GM23338 (cell line): ENCODE measurements around the gene TGIF1. TPM values are rescaled to one million over a fixed set of nuclear protein-coding genes. Genes with fewer than 3 reads are reported as not detected.

Experiments used
- ATAC-seq: fragments of 200-7000 bp; cut with Tn5 transposase; 3 replicates; pipeline ENCODE4 v1.9.1; 2020
- DNase-seq: peaks from one replicate; pipeline ENCODE4 v3.0.0-alpha.2; 2015; ENCODE audit warnings: low spot score
- H2AFZ ChIP-seq: fragments of 200-600 bp; sonication (generic); 2 replicates; pipeline ENCODE4 v1.8.0; 2016; ENCODE audit warnings: antibody characterized with exemption, mild to moderate bottlenecking, moderate library complexity
- H3F3A ChIP-seq: fragments of 200-600 bp; sonication (generic); replicated peaks from 2 replicates; pipeline ENCODE4 v1.8.0; 2017; ENCODE audit warnings: antibody characterized with exemption, mixed run types, low read depth
- H3K27ac ChIP-seq: fragments of 200-600 bp; sonication (generic); 2 replicates; pipeline ENCODE4 v1.6.1; 2016; ENCODE audit warnings: low read depth
- H3K27me3 ChIP-seq: fragments of 200-600 bp; sonication (generic); 2 replicates; pipeline ENCODE4 v1.8.0; 2016; ENCODE audit warnings: mild to moderate bottlenecking, mixed run types, moderate library complexity; ENCODE audit not compliant: insufficient read depth
- H3K36me3 ChIP-seq: fragments of 200-600 bp; sonication (generic); 2 replicates; pipeline ENCODE4 v1.8.0; 2016; ENCODE audit warnings: mild to moderate bottlenecking; ENCODE audit not compliant: insufficient read depth
- H3K4me1 ChIP-seq: fragments of 200-600 bp; sonication (generic); 2 replicates; pipeline ENCODE4 v1.8.0; 2016; ENCODE audit warnings: mild to moderate bottlenecking, moderate library complexity; ENCODE audit not compliant: insufficient read depth
- H3K4me2 ChIP-seq: fragments of 200-600 bp; sonication (generic); 2 replicates; pipeline ENCODE4 v1.7.1; 2017; ENCODE audit warnings: mixed run types
- H3K4me3 ChIP-seq: fragments of 200-600 bp; sonication (generic); 2 replicates; pipeline ENCODE4 v1.6.1; 2016; ENCODE audit warnings: mixed run types
- H3K79me2 ChIP-seq: fragments of 200-600 bp; sonication (generic); replicated peaks from 2 replicates; pipeline ENCODE4 v1.8.0; 2017; ENCODE audit warnings: mild to moderate bottlenecking; ENCODE audit not compliant: insufficient read depth
- H3K9me2 ChIP-seq: fragments of 200-600 bp; sonication (generic); 2 replicates; pipeline ENCODE4 v1.8.0; 2017; ENCODE audit not compliant: insufficient read depth
- H4K20me1 ChIP-seq: fragments of 200-600 bp; sonication (generic); replicated peaks from 2 replicates; pipeline ENCODE4 v1.8.0; 2017; ENCODE audit warnings: mild to moderate bottlenecking; ENCODE audit not compliant: insufficient read depth
- H3K27ac Mint-ChIP-seq: 2 replicates; pipeline ENCODE4 v1.8.0; 2020; ENCODE audit warnings: inconsistent platforms, mild to moderate bottlenecking, moderate library complexity, mixed read lengths
- H3K27me3 Mint-ChIP-seq: 3 replicates; pipeline ENCODE4 v1.8.0; 2022; ENCODE audit warnings: low read depth, mild to moderate bottlenecking, moderate library complexity, mixed read lengths, inconsistent platforms; ENCODE audit not compliant: insufficient read depth, poor library complexity
- H3K36me3 Mint-ChIP-seq: 3 replicates; pipeline ENCODE4 v1.8.0; 2021; ENCODE audit warnings: low read depth, mild to moderate bottlenecking, inconsistent platforms, moderate library complexity, mixed read lengths
- H3K4me1 Mint-ChIP-seq: 3 replicates; pipeline ENCODE4 v1.8.0; 2020; ENCODE audit warnings: mild to moderate bottlenecking, inconsistent platforms, mixed read lengths
- H3K4me3 Mint-ChIP-seq: 3 replicates; pipeline ENCODE4 v1.8.0; 2021; ENCODE audit warnings: moderate library complexity, mild to moderate bottlenecking, inconsistent platforms, mixed read lengths
- H3K9me3 Mint-ChIP-seq: 3 replicates; pipeline ENCODE4 v1.8.0; 2020; ENCODE audit warnings: moderate library complexity, mild to moderate bottlenecking, inconsistent platforms, mixed read lengths
- CREB1 ChIP-seq: fragments of 250-450 bp; sonication (Bioruptor Pico); IDR thresholded peaks from 2 replicates; pipeline ENCODE4 v1.5.0; 2020; ENCODE audit warnings: low read depth, mild to moderate bottlenecking, moderate library complexity
- EZH2 ChIP-seq: fragments of 200-600 bp; sonication (generic); IDR thresholded peaks from one replicate; pipeline ENCODE4 v1.8.0; 2017; ENCODE audit warnings: antibody characterized with exemption, mild to moderate bottlenecking, low read depth; ENCODE audit not compliant: unreplicated experiment
- JUNB ChIP-seq: IDR thresholded peaks from one replicate; pipeline ENCODE4 v1.6.1; 2016; ENCODE audit warnings: antibody characterized with exemption; ENCODE audit not compliant: unreplicated experiment
- STAT1 ChIP-seq: IDR thresholded peaks from one replicate; pipeline ENCODE4 v1.6.1; 2016; ENCODE audit warnings: antibody characterized with exemption; ENCODE audit not compliant: unreplicated experiment
- ZNF331 ChIP-seq: fragments of 250-450 bp; sonication (Bioruptor Pico); IDR thresholded peaks from 2 replicates; pipeline ENCODE4 v1.5.0; 2020; ENCODE audit warnings: low read depth, mild to moderate bottlenecking, moderate library complexity
- polyA plus RNA-seq: library from polyadenylated mRNA; unstranded; fragments of >200 nt; fragmentation: Nextera tagmentation; extraction: Ambion mirVana; gene quantifications from 2 replicates; pipeline ENCODE4 v1.2.1, GENCODE V29; 2016
- total RNA-seq: library from RNA; depleted of rRNA; stranded (reverse); fragments of >200 nt; shearing (Covaris generic); gene quantifications from 2 replicates; pipeline ENCODE4 v1.2.3, GENCODE V29; 2014
- TF ChIP-seq, protein P1 (sequence below): IDR thresholded peaks from 2 replicates; pipeline ENCODE4 v1.6.1; 2016; ENCODE audit warnings: antibody characterized with exemption
- TF ChIP-seq, protein P2 (sequence below): IDR thresholded peaks from one replicate; pipeline ENCODE4 v1.6.1; 2018; ENCODE audit warnings: antibody characterized with exemption; ENCODE audit not compliant: unreplicated experiment
- TF ChIP-seq, protein P3 (sequence below), 2 experiments: fragments of 200-600 bp in 1 of 2; sonication (generic) in 1 of 2; conservative IDR thresholded peaks; 2 replicates each; pipeline versions ENCODE4 v1.5.1 to v1.6.1; 2016 to 2017; ENCODE audit warnings: antibody characterized with exemption in 2 of 2, low read depth in 2 of 2, mild to moderate bottlenecking in 2 of 2, moderate library complexity in 1 of 2

The TGIF1 gene
- total and polyA plus RNA-seq, 2 experiments from 2014 or later: 294 to 316 TPM

DNA sequence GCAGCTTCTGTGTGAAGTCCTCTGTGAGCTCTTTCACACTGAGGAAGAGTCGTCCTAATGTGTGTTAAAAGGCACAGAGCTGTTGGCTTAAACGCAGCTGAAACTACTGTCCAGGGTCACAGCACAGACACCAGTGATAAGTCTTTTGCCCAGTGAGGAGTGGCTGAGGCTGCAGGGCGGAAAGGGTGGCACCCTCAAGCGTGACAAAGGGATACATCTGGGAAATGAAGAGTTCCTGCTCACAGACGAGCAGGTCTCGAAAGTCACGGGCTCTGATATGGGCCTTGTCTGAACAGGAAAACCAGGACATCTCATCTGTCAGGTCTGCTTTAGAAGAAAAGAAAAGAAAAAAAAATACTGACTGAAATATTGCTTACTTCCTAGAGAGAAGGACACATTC is 36.5 kb downstream of the TGIF1 start:
- Histone ChIP-seq H3K36me3 (no peaks in the 10 kb centered on the region), H4K20me1 (no peaks in the 10 kb centered on the region), H2AFZ (no peak overlapping the region), H3K79me2 (no peaks in the 10 kb centered on the region), H3K4me3 (no peak overlapping the region), H3K4me2 (no peak overlapping the region), H3F3A (0 out of 2 replicates have a peak, but pooled peaks cover 4% of the 10 kb centered on the region), H3K9me2 (no peaks in the 10 kb centered on the region), H3K27me3 (no peaks in the 10 kb centered on the region), H3K4me1 (peaks cover 13% of the 10 kb centered on the region; the same call in 1 of the 2 replicates), H3K27ac (no peak overlapping the region)
- Mint-ChIP-seq H3K4me3 (no peak overlapping the region), H3K36me3 (no peaks in the 10 kb centered on the region), H3K27ac (0 out of 2 replicates have a peak overlapping the region, but pooled peaks have one; percentile 68), H3K4me1 (peaks cover 15% of the 10 kb centered on the region), H3K9me3 (no peaks in the 10 kb centered on the region), H3K27me3 (peaks cover 4% of the 10 kb centered on the region)
- ATAC-seq (no peak), DNase-seq (no peak)
- TF ChIP-seq, protein P1, sequence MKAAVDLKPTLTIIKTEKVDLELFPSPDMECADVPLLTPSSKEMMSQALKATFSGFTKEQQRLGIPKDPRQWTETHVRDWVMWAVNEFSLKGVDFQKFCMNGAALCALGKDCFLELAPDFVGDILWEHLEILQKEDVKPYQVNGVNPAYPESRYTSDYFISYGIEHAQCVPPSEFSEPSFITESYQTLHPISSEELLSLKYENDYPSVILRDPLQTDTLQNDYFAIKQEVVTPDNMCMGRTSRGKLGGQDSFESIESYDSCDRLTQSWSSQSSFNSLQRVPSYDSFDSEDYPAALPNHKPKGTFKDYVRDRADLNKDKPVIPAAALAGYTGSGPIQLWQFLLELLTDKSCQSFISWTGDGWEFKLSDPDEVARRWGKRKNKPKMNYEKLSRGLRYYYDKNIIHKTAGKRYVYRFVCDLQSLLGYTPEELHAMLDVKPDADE: no peak
- TF ChIP-seq EZH2 (no peak), STAT1 (no peak), CREB1 (CRISPR knock-in tag) (no peak)

DNA sequence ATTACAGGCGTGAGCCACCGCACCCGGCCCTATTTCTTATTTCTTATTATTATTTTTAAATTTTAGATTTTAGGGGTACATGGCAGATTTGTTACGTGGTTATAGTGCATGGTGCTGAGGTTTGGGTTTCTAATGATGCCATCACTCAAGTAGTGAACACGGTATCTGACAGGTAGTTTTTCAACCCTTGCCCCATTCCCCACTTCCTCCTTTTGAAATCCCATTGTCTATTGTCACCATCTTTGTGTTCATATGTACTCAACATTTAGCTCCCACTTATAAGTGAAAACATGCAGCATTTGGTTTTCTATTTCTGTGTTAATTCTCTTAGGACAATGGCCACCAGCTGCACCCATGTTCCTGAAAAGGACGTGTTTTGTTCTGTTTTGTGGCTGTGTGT is 39.5 kb downstream of the TGIF1 start:
- Mint-ChIP-seq H3K36me3 (no peaks in the 10 kb centered on the region), H3K4me3 (no peak overlapping the region)
- no peak overlapping the region for H2AFZ ChIP-seq
- TF ChIP-seq, protein P2, sequence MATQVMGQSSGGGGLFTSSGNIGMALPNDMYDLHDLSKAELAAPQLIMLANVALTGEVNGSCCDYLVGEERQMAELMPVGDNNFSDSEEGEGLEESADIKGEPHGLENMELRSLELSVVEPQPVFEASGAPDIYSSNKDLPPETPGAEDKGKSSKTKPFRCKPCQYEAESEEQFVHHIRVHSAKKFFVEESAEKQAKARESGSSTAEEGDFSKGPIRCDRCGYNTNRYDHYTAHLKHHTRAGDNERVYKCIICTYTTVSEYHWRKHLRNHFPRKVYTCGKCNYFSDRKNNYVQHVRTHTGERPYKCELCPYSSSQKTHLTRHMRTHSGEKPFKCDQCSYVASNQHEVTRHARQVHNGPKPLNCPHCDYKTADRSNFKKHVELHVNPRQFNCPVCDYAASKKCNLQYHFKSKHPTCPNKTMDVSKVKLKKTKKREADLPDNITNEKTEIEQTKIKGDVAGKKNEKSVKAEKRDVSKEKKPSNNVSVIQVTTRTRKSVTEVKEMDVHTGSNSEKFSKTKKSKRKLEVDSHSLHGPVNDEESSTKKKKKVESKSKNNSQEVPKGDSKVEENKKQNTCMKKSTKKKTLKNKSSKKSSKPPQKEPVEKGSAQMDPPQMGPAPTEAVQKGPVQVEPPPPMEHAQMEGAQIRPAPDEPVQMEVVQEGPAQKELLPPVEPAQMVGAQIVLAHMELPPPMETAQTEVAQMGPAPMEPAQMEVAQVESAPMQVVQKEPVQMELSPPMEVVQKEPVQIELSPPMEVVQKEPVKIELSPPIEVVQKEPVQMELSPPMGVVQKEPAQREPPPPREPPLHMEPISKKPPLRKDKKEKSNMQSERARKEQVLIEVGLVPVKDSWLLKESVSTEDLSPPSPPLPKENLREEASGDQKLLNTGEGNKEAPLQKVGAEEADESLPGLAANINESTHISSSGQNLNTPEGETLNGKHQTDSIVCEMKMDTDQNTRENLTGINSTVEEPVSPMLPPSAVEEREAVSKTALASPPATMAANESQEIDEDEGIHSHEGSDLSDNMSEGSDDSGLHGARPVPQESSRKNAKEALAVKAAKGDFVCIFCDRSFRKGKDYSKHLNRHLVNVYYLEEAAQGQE: no peak
- TF ChIP-seq, protein P1: no peak
- TF ChIP-seq JUNB: no peak
- no peak for TF ChIP-seq STAT1
- TF ChIP-seq ZNF331: no peak
- TF ChIP-seq, protein P3, sequence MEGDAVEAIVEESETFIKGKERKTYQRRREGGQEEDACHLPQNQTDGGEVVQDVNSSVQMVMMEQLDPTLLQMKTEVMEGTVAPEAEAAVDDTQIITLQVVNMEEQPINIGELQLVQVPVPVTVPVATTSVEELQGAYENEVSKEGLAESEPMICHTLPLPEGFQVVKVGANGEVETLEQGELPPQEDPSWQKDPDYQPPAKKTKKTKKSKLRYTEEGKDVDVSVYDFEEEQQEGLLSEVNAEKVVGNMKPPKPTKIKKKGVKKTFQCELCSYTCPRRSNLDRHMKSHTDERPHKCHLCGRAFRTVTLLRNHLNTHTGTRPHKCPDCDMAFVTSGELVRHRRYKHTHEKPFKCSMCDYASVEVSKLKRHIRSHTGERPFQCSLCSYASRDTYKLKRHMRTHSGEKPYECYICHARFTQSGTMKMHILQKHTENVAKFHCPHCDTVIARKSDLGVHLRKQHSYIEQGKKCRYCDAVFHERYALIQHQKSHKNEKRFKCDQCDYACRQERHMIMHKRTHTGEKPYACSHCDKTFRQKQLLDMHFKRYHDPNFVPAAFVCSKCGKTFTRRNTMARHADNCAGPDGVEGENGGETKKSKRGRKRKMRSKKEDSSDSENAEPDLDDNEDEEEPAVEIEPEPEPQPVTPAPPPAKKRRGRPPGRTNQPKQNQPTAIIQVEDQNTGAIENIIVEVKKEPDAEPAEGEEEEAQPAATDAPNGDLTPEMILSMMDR (conservative IDR thresholded peaks at IDR 0.05; ENCODE audit: low read depth in 2 of 2): no peak

More for the DNA sequence above, 39.5 kb downstream of the TGIF1 start:
- Mint-ChIP-seq H3K9me3 (no peaks in the 10 kb centered on the region), H3K27ac (no peak overlapping the region), H3K27me3 (no peaks in the 10 kb centered on the region), H3K4me1 (peaks cover 28% of the 10 kb centered on the region)
- Histone ChIP-seq H3K27ac (no peak overlapping the region), H3K4me3 (no peak overlapping the region), H3K9me2 (no peaks in the 10 kb centered on the region), H3K4me2 (no peak overlapping the region), H4K20me1 (no peaks in the 10 kb centered on the region), H3K36me3 (no peaks in the 10 kb centered on the region), H3K4me1 (peaks cover 22% of the 10 kb centered on the region; the same call in 1 of the 2 replicates), H3K27me3 (no peaks in the 10 kb centered on the region), H3K79me2 (no peaks in the 10 kb centered on the region), H3F3A (no peaks in the 10 kb centered on the region)
- DNase-seq (no peak), ATAC-seq (no peak)
